AG09309 (cell line): ENCODE data around the gene TAF8.

Experiments
- DNase-seq: peaks from one replicate; pipeline ENCODE4 v3.0.0-alpha.2; 2010; ENCODE audit warnings: low read depth
- H3K4me3 ChIP-seq: 2 replicates; pipeline ENCODE4 v1.5.1; 2011; ENCODE audit warnings: mild to moderate bottlenecking, low read depth, low read length, moderate library complexity; ENCODE audit not compliant: control insufficient read depth
- TF ChIP-seq, protein P1 (sequence below): IDR thresholded peaks from 2 replicates; pipeline ENCODE4 v1.5.1; 2011; ENCODE audit warnings: mild to moderate bottlenecking, low read depth, low read length, inconsistent platforms; ENCODE audit not compliant: insufficient read depth, control insufficient read depth; ENCODE audit errors: missing control alignments

Gene TAF8

DNA sequence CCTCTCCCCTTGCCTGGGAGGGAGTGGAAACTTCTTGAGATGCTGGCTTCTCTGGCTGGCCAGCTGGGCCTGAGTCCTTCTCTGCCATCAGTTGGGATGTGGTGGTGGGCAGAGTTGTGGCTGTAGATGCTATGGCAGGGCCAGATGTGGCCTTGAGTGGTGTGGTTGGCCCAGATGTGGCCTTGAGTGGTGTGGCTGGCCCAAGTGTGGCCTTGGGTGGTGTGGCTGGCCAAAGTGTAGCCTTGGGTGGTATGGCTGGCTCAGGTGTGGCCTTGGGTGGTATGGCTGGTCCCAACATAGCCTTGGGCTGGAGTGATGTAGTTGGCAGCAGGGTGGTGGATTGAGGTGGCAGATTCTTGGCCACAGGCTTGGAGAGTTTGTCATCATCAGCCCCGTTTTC lies 55.4 kb downstream of the TAF8 start:
- TF ChIP-seq, protein P1, sequence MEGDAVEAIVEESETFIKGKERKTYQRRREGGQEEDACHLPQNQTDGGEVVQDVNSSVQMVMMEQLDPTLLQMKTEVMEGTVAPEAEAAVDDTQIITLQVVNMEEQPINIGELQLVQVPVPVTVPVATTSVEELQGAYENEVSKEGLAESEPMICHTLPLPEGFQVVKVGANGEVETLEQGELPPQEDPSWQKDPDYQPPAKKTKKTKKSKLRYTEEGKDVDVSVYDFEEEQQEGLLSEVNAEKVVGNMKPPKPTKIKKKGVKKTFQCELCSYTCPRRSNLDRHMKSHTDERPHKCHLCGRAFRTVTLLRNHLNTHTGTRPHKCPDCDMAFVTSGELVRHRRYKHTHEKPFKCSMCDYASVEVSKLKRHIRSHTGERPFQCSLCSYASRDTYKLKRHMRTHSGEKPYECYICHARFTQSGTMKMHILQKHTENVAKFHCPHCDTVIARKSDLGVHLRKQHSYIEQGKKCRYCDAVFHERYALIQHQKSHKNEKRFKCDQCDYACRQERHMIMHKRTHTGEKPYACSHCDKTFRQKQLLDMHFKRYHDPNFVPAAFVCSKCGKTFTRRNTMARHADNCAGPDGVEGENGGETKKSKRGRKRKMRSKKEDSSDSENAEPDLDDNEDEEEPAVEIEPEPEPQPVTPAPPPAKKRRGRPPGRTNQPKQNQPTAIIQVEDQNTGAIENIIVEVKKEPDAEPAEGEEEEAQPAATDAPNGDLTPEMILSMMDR, result no peak
- DNase-seq, result no peak
- H3K4me3 ChIP-seq, result no peak overlapping the region

DNA sequence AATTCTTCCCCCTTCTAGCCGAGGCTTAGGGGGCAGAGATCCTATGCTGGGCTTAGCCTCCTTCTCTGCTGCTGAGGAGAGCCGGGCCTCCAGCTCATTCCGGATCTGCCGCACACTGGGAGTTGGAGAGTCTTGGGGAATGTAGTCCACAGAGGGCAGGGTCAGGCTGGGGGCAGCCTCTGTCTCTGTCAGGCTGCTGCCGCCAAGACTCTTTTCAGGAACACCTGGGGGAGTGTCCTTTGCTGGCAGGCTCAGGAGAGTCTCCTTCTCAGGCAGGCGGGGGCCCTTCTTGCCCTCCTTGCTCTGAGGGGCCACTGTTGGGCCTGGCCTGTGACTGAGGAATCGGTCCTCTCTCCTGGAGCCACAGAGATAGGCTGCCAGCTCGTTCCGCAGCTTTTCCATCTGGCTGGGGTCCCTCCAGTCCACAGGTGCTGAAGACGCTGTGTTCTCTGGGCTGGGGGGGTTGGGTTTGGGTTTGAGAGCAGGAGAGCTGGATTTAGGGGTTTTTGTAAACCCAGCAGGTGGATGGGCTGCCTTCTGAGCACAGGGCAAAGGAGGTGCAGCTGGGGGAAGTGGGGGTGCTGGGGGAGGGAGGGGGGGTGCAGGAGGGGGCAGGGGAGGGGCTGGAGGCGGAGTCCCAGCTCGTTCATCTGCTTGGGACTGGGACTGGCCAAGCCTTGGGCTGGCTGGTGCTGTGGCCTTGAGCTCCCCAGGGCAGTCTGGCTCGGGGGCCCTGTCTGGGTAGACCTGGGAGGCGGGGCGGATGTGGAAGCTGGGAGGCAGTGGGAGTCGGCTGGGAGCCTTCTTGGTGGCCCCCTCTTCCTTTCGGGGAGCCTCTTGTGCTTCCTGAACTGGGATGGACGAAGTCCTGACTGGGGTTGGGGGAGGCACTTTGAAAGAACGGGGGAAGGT lies 56.0 kb downstream of the TAF8 start:
- H3K4me3 ChIP-seq, result no peak overlapping the region
- TF ChIP-seq, protein P1, result no peak
- DNase-seq, result no peak

DNA sequence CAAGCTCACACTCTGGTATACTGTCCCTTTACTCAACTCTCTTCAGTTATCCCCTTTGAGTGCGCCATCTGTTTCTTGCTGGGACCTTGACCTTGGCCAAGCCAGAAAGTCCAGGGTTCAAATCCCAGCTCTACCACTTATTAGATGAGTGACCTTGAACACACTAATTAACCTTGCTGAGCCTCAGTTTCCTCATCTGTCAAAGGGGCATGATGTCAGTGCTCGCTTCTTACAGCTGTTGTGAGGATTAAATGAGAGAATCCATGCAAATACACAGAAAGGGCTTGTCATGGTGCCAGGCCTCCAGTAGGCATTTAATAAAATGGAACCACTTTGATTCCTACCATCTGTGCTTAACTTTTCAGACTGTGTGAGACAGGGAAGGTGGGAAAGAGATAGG lies 57.7 kb downstream of the TAF8 start:
- H3K4me3 ChIP-seq, result no peak overlapping the region
- DNase-seq, result no peak
- TF ChIP-seq, protein P1, result no peak

DNA sequence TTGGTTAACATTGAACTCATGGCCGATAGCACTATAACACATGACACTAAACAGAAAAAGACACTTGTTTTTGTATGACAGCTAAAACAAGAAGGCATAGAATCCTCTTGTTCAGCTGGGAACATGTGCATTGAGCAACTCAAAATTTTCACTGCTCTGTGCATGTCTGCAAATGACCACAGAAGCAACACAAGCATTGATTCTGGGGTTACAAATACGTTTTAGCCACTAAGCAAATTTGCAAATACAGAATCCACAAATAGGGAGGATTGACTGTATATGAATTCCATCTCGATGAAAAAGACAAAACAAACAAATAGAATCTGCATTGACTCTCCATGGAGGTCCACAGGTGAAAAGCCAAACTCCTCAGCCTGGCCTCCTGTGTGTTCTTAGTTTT lies 60.4 kb downstream of the TAF8 start:
- H3K4me3 ChIP-seq, result no peak overlapping the region
- TF ChIP-seq, protein P1, result no peak
- DNase-seq, result no peak

DNA sequence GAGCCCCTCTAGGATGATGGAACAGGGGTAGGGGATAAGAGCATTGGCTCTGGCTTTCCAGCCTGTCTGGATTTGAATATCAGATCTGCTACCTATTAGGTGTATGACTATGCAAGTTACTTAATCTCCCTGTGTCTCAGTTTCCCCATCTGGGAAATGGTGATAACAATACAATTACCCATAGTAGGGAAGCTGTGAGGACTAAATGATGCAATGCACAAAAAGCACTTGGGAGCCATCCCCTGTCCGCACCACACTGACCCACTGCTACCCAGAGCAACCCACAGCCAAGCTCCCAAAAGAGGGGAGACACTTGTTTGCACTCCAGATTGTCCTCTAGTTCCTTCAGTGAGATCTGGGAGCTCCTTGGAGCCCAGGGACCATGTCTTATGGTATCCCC lies 62.0 kb downstream of the TAF8 start:
- no peak for DNase-seq
- TF ChIP-seq, protein P1, result no peak
- H3K4me3 ChIP-seq, result no peak overlapping the region

DNA sequence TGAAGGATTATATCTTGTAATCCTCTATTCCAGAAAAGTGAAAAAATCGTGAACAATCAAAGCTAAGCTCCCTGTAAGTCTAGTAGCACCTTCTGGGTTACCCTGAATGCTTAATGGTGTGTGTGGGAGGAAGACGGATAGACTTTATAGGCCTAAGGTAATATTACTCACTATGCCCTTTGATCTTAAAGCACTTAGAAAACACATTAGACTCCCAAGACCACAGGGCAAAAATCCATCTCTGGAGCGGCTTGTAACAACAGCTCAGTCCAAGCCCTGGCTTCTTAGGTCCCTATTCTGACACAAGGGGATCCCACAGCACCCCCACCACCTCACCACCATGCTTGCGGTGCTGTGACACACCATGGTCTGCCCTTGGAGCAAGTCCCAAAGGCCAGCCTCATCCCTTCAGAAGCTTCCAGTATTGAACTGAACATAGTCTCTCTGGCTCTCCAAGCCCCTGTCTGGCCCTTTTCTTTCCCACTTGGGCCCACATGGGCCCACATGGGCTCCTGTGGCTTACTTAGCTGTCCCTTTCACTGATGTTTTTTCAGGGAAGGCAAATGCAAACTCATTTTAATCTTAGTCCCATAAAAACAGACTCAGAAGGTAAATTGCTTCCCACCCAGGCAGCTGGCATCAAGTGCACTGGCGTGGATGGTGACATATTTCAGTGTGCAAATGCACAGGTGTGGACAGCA lies 63.8 kb downstream of the TAF8 start:
- no peak overlapping the region for H3K4me3 ChIP-seq
- DNase-seq, result no peak
- TF ChIP-seq, protein P1, result no peak

DNA sequence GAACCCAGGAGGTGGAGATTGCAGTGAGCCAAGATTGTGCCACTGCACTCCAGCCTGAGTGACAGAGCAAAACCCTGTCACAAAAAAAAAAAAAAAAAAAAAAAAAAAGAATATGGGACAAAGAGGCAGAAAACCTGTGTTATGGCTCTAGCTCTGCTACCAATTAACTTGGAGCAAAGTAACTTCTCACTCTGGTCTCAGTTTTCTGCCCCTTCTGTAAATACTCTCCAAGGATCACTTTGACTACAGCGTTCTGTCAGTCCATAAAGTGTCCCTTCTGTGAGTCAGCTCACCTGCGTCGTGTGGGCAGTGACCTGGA lies 67.5 kb downstream of the TAF8 start:
- TF ChIP-seq, protein P1, result no peak
- H3K4me3 ChIP-seq, result no peak overlapping the region
- DNase-seq, result no peak
